Large intestine (tissue), 3 donors: ENCODE measurements around the gene ARAP1. TPM values are rescaled to one million over a fixed set of nuclear protein-coding genes. Genes with fewer than 3 reads are reported as not detected.

Experiments used
- DNase-seq, 2 donors: peaks; one replicate each; pipeline versions ENCODE4 v3.0.0 to v3.0.0-alpha.2; 2013
- H3K27ac ChIP-seq: one replicate; pipeline ENCODE4 v1.5.1; 2013; ENCODE audit warnings: low read length
- H3K27me3 ChIP-seq: 2 replicates; pipeline ENCODE4 v1.6.1; 2013; ENCODE audit warnings: low read length; ENCODE audit not compliant: control insufficient read depth, insufficient read depth
- H3K36me3 ChIP-seq: 2 replicates; pipeline ENCODE4 v1.6.1; 2013; ENCODE audit warnings: low read length; ENCODE audit not compliant: control insufficient read depth, insufficient read depth
- H3K4me1 ChIP-seq: one replicate; pipeline ENCODE4 v1.6.1; 2013; ENCODE audit warnings: low read length; ENCODE audit not compliant: control insufficient read depth, insufficient read depth
- H3K4me3 ChIP-seq: one replicate; pipeline ENCODE4 v1.5.1; 2013; ENCODE audit warnings: low read length
- H3K9me3 ChIP-seq: one replicate; pipeline ENCODE4 v1.6.1; 2013; ENCODE audit warnings: mild to moderate bottlenecking, low read depth, low read length, moderate library complexity; ENCODE audit not compliant: control insufficient read depth
- WGBS: methylation state at CpG from one replicate; pipeline ENCODE4 v1.1.5; 2013; ENCODE audit warnings: low lambda C conversion rate; ENCODE audit not compliant: insufficient coverage; 5-methylcytosine and 5-hydroxymethylcytosine counted together
- polyA plus RNA-seq: library from polyadenylated mRNA; unstranded; fragments of 120-200 nt; gene quantifications from one replicate; pipeline ENCODE4 v1.2.1, GENCODE V29; 2013

ARAP1 gene
- polyA plus RNA-seq, 1 donor, result 69.1 TPM

GRCh38 chr11:72743321-72744221 is 8.6 kb downstream of the ARAP1 start:
- no CpG with 5 or more reads among the region's 6 CpGs for WGBS
- H3K4me1 ChIP-seq, result peaks cover 58% of the 10 kb centered on the region
- no peak for DNase-seq
- no peak overlapping the region for H3K4me3 ChIP-seq
- no peaks in the 10 kb centered on the region for H3K36me3 ChIP-seq
- H3K27ac ChIP-seq, result no peak overlapping the region
- H3K27me3 ChIP-seq, result no peaks in the 10 kb centered on the region
- no peaks in the 10 kb centered on the region for H3K9me3 ChIP-seq

- no peak for DNase-seq
- Histone ChIP-seq H3K4me1 (peaks cover 52% of the 10 kb centered on the region), H3K27ac (peak overlapping the region; percentile 72), H3K27me3 (no peaks in the 10 kb centered on the region), H3K36me3 (no peaks in the 10 kb centered on the region), H3K4me3 (no peak overlapping the region), H3K9me3 (no peaks in the 10 kb centered on the region)
- no CpG with 5 or more reads among the region's 7 CpGs for WGBS
Observed at GRCh38 chr11:72742513-72743320, 9.5 kb downstream of the ARAP1 start.

- no CpG with 5 or more reads among the region's 7 CpGs for WGBS
- no peaks in the 10 kb centered on the region for H3K27me3 ChIP-seq
- no peak overlapping the region for H3K4me3 ChIP-seq
- no peaks in the 10 kb centered on the region for H3K9me3 ChIP-seq
- peak overlapping the region; percentile 72 for H3K27ac ChIP-seq
- peaks cover 46% of the 10 kb centered on the region for H3K4me1 ChIP-seq
- DNase-seq, result peak; percentile 72 to 81
- H3K36me3 ChIP-seq, result no peaks in the 10 kb centered on the region
Observed at GRCh38 chr11:72741849-72742512, 10.2 kb downstream of the ARAP1 start.

- DNase-seq, result peak; percentile 77 to 83
- H3K36me3 ChIP-seq, result no peaks in the 10 kb centered on the region
- no peak overlapping the region for H3K4me3 ChIP-seq
- WGBS, result no CpG with 5 or more reads among the region's 8 CpGs
- H3K27me3 ChIP-seq, result no peaks in the 10 kb centered on the region
- peaks cover 43% of the 10 kb centered on the region for H3K4me1 ChIP-seq
- H3K9me3 ChIP-seq, result no peaks in the 10 kb centered on the region
- H3K27ac ChIP-seq, result peak overlapping the region; percentile 72
Observed at GRCh38 chr11:72741429-72741833, 10.8 kb downstream of the ARAP1 start.

- H3K36me3 ChIP-seq, result no peaks in the 10 kb centered on the region
- no CpG with 5 or more reads among the region's 10 CpGs for WGBS
- H3K9me3 ChIP-seq, result no peaks in the 10 kb centered on the region
- no peak overlapping the region for H3K4me3 ChIP-seq
- no peaks in the 10 kb centered on the region for H3K27me3 ChIP-seq
- no peak for DNase-seq
- peaks cover 40% of the 10 kb centered on the region for H3K4me1 ChIP-seq
- H3K27ac ChIP-seq, result peak overlapping the region; percentile 72
Observed at GRCh38 chr11:72740562-72741428, 11.4 kb downstream of the ARAP1 start.

- DNase-seq, result no peak
- WGBS, result no CpG with 5 or more reads among the region's 2 CpGs
- Histone ChIP-seq H3K9me3 (no peaks in the 10 kb centered on the region), H3K27me3 (no peaks in the 10 kb centered on the region), H3K4me1 (peaks cover 40% of the 10 kb centered on the region), H3K4me3 (no peak overlapping the region), H3K27ac (no peak overlapping the region), H3K36me3 (no peaks in the 10 kb centered on the region)
Observed at GRCh38 chr11:72740060-72740424, 12.2 kb downstream of the ARAP1 start.

- no peaks in the 10 kb centered on the region for H3K9me3 ChIP-seq
- peaks cover 40% of the 10 kb centered on the region for H3K4me1 ChIP-seq
- WGBS, result no CpG with 5 or more reads among the region's 10 CpGs
- no peak for DNase-seq
- H3K36me3 ChIP-seq, result no peaks in the 10 kb centered on the region
- H3K27me3 ChIP-seq, result no peaks in the 10 kb centered on the region
- H3K27ac ChIP-seq, result no peak overlapping the region
- no peak overlapping the region for H3K4me3 ChIP-seq
Observed at GRCh38 chr11:72739240-72740059, 12.8 kb downstream of the ARAP1 start.

- H3K4me1 ChIP-seq, result peaks cover 37% of the 10 kb centered on the region
- H3K4me3 ChIP-seq, result no peak overlapping the region
- WGBS, result no CpG with 5 or more reads among the region's 11 CpGs
- no peaks in the 10 kb centered on the region for H3K36me3 ChIP-seq
- no peak overlapping the region for H3K27ac ChIP-seq
- no peaks in the 10 kb centered on the region for H3K27me3 ChIP-seq
- H3K9me3 ChIP-seq, result no peaks in the 10 kb centered on the region
- DNase-seq, result no peak
Observed at GRCh38 chr11:72738199-72739141, 13.7 kb downstream of the ARAP1 start.
